Endothelial cell (in vitro differentiated cells): ENCODE results near the gene PDZD2. TPM values are rescaled to one million over a fixed set of nuclear protein-coding genes. Genes with fewer than 3 reads are reported as not detected.
A peak's percentile ranks its signal among the peaks of the same experiment; 100 is the strongest.

Experiments
- DNase-seq: peaks from one replicate; pipeline ENCODE4 v3.0.0; 2021; ENCODE audit warnings: low spot score
- H3K27ac Mint-ChIP-seq: one replicate; pipeline ENCODE4 v1.8.0; 2021; ENCODE audit warnings: mixed read lengths, inconsistent platforms; ENCODE audit not compliant: unreplicated experiment
- H3K27me3 Mint-ChIP-seq: one replicate; pipeline ENCODE4 v1.8.0; 2021; ENCODE audit warnings: mild to moderate bottlenecking, moderate library complexity, mixed read lengths, inconsistent platforms; ENCODE audit not compliant: unreplicated experiment
- H3K36me3 Mint-ChIP-seq: one replicate; pipeline ENCODE4 v1.8.0; 2021; ENCODE audit warnings: mild to moderate bottlenecking, low read depth, mixed read lengths, inconsistent platforms; ENCODE audit not compliant: unreplicated experiment
- H3K4me1 Mint-ChIP-seq: one replicate; pipeline ENCODE4 v1.8.0; 2021; ENCODE audit warnings: mild to moderate bottlenecking, mixed read lengths, inconsistent platforms; ENCODE audit not compliant: unreplicated experiment
- H3K4me3 Mint-ChIP-seq: one replicate; pipeline ENCODE4 v1.8.0; 2021; ENCODE audit warnings: mild to moderate bottlenecking, mixed read lengths, inconsistent platforms; ENCODE audit not compliant: unreplicated experiment
- H3K9me3 Mint-ChIP-seq: one replicate; pipeline ENCODE4 v1.8.0; 2021; ENCODE audit warnings: mixed read lengths, inconsistent platforms; ENCODE audit not compliant: unreplicated experiment
- total RNA-seq: library from RNA; stranded (reverse); fragmentation: NEBNext Ultra II Directional; extraction: Animal tissue kit (Norgen Biotek cat#: 25700); gene quantifications from one replicate; pipeline ENCODE4 v1.2.1, GENCODE V29; 2021; ENCODE audit not compliant: unreplicated experiment
- TF ChIP-seq, protein P1 (sequence below): fragments of 200-600 bp; sonication (generic); IDR thresholded peaks from one replicate; pipeline ENCODE4 v1.5.0; 2021; ENCODE audit warnings: antibody characterized with exemption; ENCODE audit not compliant: unreplicated experiment

The PDZD2 gene
- total RNA-seq, 1 donor from 2014 or later, result 71.1 TPM

- Mint-ChIP-seq H3K4me3 (no peak overlapping the region), H3K27ac (peak overlapping the region; percentile 12), H3K36me3 (peaks cover 12% of the 10 kb centered on the region), H3K4me1 (peaks cover 10% of the 10 kb centered on the region), H3K27me3 (peaks cover 6% of the 10 kb centered on the region), H3K9me3 (no peaks in the 10 kb centered on the region)
- DNase-seq, result no peak
- TF ChIP-seq, protein P1, sequence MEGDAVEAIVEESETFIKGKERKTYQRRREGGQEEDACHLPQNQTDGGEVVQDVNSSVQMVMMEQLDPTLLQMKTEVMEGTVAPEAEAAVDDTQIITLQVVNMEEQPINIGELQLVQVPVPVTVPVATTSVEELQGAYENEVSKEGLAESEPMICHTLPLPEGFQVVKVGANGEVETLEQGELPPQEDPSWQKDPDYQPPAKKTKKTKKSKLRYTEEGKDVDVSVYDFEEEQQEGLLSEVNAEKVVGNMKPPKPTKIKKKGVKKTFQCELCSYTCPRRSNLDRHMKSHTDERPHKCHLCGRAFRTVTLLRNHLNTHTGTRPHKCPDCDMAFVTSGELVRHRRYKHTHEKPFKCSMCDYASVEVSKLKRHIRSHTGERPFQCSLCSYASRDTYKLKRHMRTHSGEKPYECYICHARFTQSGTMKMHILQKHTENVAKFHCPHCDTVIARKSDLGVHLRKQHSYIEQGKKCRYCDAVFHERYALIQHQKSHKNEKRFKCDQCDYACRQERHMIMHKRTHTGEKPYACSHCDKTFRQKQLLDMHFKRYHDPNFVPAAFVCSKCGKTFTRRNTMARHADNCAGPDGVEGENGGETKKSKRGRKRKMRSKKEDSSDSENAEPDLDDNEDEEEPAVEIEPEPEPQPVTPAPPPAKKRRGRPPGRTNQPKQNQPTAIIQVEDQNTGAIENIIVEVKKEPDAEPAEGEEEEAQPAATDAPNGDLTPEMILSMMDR, result no peak
Measured at GRCh38 chr5:32144378-32145207, 505.7 kb downstream of the PDZD2 start.

- Mint-ChIP-seq H3K9me3 (no peaks in the 10 kb centered on the region), H3K4me3 (no peak overlapping the region), H3K36me3 (peaks cover 12% of the 10 kb centered on the region), H3K4me1 (peaks cover 10% of the 10 kb centered on the region), H3K27ac (peak overlapping the region; percentile 9), H3K27me3 (peaks cover 5% of the 10 kb centered on the region)
- TF ChIP-seq, protein P1, result no peak
- no peak for DNase-seq
Measured at GRCh38 chr5:32145378-32145777, 506.4 kb downstream of the PDZD2 start.

DNA sequence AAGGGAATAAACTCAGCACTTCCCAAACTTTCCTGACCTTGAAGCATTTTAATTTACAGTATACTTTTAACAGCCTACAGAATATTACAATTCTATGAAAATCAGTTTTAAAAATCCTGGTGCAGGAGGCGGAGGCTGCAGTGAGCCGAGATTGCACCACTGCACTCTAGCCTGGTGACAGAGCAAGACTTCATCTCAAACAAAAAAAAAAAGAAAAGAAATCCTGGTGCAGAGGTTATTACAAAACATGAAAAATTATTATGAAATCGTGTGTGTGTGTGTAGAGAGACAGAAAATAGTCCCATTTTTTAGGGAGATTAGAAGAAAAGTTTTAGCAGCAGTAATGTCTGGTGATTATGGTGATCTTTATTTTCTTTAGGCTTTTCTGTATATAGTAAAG, 508.3 kb downstream of the PDZD2 start:
- Mint-ChIP-seq H3K27me3 (peaks cover 5% of the 10 kb centered on the region), H3K27ac (no peak overlapping the region), H3K4me3 (peak overlapping the region; percentile 2), H3K9me3 (no peaks in the 10 kb centered on the region), H3K36me3 (peaks cover 11% of the 10 kb centered on the region), H3K4me1 (peaks cover 13% of the 10 kb centered on the region)
- no peak for DNase-seq
- TF ChIP-seq, protein P1, result no peak

DNA sequence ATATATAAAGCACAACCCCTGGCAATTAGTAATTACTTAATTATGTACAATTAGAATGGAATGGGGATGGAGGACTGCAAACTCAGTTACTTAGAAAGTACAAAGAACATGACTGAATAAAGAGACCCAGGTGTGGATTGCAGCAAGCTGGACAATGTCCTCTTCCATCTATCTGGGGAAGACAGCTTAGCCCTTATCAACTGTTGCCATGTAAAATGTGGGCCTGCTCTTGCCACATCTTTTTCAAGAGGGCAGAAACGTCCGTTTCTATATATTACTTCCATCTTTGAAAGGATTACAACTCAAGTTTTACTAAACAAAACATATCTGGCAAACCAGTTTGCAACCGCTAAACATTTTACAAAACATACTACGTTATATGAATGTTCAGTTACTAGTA, 509.0 kb downstream of the PDZD2 start:
- Mint-ChIP-seq H3K4me3 (no peak overlapping the region), H3K9me3 (no peaks in the 10 kb centered on the region), H3K27ac (no peak overlapping the region), H3K4me1 (peaks cover 13% of the 10 kb centered on the region), H3K36me3 (peaks cover 9% of the 10 kb centered on the region), H3K27me3 (peaks cover 5% of the 10 kb centered on the region)
- TF ChIP-seq, protein P1, result no peak
- no peak for DNase-seq

- no peak for DNase-seq
Measured at GRCh38 chr5:32150366-32150765, 511.4 kb downstream of the PDZD2 start.

More at GRCh38 chr5:32150366-32150765, 511.4 kb downstream of the PDZD2 start:
- Mint-ChIP-seq H3K36me3 (peaks cover 10% of the 10 kb centered on the region), H3K4me3 (no peak overlapping the region), H3K27ac (no peak overlapping the region), H3K4me1 (peaks cover 20% of the 10 kb centered on the region), H3K9me3 (no peaks in the 10 kb centered on the region), H3K27me3 (peaks cover 1% of the 10 kb centered on the region)
- TF ChIP-seq, protein P1, result no peak
